Inferior parietal cortex (tissue), 1 donor: ENCODE results near the gene SNTG2.
"Not testable (repeated sequence)": the region's sequence is repeated elsewhere in the genome, so short reads cannot be mapped to it uniquely, and the experiment has no call there.

Experiments
- DNase-seq: peaks from one replicate; pipeline ENCODE4 v3.0.0-alpha.2; 2016; ENCODE audit errors: extremely low spot score

SNTG2 gene

DNA sequence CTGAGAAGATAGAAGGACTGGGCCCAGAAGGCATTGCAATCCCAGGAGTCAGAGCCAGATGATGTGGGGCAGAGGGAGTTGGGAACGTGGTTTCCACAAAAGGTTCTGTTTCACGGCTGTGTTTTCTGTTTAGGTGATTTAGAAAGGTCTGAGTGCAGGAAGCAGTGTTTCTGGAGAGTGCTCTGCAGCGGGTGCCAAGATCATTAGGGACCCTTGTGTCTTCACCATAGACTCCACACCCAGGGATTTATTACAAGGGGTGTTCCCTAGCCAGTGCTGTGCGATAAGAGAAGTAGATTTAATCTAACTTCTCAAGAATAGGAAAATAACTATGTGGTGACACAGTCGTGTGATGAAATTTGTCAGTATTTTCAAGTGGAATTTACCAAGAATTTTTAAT lies 241.5 kb downstream of the SNTG2 start:
- DNase-seq: no peak

DNA sequence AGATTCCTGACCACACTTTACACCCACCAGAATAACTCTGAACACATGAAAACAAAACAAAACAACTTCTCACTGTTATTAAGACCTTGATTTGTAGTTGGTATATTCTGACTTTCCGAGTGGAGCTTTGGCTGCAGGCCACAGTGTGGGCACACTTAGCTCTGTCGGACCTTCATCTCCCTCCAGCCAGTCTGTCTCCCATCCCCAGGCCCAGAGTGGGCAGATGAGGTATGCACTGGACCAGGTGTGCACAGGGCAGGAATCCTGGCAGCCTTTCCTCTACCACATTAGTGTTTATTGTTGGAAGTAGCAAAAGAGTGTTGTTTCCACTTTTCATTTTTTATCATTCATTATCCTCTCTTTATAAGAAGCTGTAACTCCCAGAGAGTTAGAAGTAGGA lies 243.2 kb downstream of the SNTG2 start:
- no peak for DNase-seq

DNA sequence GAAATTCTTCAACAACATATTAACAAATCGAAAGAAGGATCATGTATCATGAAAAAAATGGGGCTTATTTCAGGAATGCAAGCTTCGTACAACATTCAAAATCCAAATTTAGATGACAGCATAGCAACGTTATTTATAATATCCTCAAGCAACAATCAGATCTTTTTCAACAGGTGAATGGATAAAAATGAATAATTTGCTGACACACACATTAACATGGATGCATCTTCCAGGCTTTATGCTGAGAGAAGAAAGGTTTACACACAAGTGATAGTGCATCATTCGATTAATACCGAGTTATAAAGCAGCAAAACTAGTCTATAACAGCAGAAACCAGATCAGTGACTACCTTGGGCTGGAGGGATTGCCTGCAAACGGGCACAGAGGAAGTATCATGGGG lies 253.1 kb downstream of the SNTG2 start:
- DNase-seq: no peak

DNA sequence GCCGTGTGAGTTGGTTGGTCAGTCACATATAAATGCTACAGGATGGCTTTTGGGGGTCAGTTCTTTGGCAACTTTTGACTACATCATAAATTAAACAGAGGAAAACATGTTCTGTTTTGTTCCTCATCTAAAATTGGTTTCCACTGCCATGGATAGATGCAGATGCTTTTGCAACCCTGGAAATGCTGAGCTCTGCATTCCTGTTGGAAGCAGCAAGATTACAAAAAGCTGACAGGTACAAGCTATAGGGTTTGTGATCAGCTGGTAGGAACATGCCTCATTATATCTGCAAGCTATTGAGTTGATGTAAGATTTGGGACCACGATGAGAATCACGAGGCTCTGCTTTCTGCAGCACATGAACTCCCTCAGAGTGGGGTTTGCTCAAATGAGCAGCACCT lies 255.2 kb downstream of the SNTG2 start:
- no peak for DNase-seq

DNA sequence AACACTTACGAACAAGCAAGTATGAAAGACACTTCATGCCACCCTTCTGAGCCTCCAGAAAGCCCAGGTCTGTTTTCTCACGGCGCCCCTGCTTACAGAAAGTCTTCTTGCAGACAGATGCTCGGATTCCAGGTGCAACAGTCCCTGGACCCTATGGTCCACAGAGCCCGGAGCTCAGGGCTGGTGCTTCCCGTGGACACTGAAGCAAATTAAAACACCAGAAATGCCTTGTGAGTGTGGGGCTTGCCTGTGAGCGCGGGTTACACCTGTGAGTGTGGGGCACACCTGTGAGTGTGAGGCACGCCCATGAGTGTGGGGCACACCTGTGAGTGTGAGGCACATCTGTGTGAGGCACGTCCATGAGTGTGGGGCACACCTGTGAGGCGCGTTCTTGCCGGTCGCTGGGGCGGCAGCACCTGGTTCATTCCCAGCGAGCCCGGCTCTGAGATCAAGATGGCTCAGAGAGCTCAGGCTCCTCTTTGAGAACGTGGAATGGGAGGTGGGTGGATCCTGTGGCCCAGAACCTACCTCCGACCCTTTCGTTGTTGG lies 257.4 kb downstream of the SNTG2 start:
- no peak for DNase-seq

DNA sequence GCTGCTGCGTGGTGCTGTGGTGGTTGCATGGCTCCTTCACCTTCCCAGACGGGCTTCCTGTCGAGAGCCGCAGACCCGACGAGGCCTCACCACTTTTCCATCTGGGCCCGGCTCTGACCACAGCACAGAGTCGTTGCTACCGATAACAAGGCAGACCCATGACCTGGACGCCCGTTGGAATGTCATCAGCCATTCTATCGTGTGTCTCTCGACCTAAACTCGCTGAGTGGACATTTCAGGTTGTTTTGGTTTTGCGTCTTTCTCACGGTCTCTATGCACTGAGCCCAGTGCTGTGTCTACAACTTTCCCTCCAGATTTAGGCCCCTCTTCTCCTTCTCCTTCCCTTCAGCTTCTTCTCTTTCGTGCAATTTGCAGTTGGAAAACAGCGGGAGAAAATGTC lies 257.9 kb downstream of the SNTG2 start:
- DNase-seq: no peak

DNA sequence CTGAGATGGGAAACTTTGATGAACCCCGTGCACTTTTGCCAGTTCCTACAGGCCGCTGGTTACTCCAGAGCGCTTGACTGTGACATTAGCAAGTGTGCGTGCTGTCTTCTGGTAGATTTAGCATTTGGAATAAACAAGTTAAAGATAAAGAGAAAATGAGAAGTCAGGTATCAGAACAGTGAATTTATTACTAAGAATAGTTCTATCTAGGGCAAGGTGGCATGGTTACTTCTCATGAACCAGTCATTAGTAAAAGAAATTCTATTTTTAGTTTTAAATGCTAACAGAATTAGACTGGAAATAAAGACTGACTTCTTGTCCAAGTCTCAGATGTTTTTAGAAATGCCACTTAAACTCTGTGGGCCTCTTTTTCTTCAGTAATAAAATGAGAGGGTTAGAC lies 258.6 kb downstream of the SNTG2 start:
- no peak for DNase-seq

DNA sequence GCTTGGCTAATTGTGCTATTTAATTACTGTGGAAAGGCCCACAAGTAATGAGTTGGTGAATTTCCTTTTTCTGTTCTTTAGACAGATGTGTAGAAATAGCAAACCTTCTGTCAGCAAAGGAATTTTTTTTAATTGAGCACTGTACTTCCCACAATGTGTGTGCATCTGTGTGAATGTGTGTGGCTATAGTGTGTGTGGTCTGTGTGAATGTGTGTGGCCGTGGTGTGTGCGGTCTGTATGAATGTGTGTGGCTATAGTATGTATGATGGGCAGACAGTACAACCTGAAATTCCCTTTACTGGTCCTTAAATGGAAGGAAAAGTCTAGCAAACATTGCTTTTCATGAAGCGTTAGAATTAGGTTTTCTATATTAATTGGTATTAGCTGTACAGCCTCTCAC lies 259.1 kb downstream of the SNTG2 start:
- DNase-seq: no peak

DNA sequence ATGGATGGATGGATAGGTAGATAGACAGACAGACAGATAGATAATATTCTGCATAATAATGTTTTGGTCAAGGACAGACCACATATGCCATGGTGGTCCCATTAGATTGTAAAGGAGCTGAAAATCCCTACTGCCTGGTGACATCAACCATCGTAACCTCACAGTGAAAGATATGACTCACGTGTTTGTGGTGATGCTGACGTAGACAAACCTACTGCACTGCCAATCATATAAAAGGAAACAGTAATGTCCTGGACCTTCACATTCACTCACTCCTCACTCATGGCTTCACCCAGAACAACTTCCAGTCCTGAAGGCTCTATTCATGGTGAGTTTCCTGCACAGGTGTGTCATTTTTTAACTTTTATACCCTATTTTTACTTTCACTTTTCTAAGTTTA lies 259.7 kb downstream of the SNTG2 start:
- no peak for DNase-seq

DNA sequence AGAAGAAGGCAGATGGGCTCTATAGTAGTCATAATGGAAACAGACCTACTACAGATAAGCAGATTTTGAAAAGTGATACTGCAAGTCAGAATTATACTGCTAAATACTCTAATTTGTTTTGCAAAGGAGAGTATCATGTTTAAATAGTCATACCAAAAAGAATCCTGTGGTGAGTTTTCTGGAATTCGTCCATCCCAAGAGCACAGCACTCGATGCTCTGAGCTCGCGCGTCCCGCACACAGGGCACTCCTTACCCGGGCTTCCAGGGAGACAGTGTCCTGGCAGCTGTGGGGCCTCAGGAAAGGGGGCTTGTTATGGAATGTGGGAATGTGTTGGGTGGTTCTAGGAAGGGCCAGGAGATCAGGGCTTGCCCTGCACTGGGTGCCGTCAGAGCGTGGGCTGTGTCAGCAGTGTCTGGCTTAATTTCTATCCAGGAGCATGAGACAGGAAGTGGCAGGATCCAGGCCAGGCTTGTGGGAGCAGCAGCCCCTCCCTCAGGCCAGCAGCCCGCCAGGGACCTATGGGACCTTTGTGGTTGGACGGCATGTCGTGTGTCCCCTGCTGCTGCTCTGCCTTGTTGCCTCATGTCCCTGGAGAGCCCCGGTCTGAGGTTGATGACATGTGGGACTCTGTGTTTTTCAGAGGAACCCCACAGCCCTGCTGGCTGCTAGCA lies 269.4 kb downstream of the SNTG2 start:
- DNase-seq: no peak

DNA sequence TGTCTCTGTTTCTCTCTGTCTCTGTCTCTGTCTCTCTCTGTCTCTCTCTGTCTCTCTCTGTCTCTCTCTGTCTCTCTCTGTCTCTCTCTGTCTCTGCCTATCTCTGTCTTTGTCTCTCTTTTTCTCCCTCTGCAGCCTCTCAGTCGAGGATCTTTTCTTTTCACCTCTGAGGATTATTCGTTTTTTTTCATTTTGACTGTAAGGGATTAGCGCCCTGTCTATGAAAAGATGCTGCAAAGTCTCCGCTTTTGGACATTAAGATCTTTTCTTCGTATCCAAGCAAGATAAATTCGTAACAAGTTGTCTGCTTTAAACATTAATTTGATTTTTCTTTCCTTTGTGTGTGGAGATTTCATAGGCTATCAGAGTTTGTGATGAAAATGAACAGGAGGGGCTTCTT lies 271.4 kb downstream of the SNTG2 start:
- no peak for DNase-seq

DNA sequence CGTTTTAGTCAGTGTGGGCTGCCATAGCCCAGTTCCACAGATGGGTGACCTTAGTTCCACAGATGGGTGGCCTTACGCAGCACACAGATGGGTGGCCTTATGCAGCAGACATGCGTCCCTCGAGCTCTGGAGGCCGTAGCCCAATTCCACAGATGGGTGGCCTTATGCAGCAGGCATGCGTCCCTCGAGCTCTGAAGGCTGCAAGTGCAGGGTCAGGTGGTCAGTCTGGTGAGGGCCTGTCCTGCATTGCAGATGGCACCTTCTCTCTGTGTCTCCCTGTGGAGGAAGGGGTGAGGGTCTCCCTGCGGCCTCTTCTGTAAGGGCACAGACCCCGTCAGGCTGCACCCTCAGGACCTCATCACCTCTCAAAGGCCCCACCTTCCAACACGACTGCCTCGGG lies 273.1 kb downstream of the SNTG2 start:
- DNase-seq: no peak

DNA sequence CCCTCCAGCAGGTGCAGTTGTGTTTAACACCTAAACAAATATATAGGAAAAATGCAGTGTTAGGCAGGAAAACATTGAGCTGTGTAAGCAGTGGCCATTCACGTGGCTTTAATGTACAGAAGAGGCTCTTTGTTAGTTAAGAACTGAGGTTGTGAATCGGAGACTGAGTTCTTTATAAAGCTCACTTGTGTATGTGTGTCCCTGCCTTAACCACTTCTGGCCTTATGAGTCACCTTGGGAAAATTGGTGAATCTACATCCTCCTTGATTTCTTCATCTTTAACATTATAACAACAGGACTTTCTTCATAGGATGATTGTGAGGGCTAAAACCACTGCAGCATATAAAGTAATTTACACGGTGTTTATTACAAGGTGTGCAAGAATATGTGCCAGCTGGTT lies 274.3 kb downstream of the SNTG2 start:
- DNase-seq: no peak

DNA sequence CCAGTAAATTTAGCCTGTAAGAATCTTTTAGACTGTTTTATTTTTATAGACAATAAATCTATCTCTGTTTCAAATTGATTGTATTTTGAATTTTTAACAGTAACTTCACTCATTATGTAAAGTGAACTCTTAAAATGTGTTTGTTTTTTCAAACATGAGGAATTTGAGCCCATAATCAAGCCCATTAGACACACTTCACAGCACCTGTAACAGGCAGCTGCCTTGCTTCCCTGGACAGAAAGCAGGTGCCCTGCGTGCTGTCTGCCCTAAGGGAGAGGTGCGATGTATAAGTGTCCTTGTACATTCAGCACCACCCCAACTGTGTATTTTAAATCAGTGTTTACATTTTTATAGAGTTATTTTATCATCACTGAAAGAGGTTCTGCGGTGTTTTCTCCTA lies 276.1 kb downstream of the SNTG2 start:
- no peak for DNase-seq

DNA sequence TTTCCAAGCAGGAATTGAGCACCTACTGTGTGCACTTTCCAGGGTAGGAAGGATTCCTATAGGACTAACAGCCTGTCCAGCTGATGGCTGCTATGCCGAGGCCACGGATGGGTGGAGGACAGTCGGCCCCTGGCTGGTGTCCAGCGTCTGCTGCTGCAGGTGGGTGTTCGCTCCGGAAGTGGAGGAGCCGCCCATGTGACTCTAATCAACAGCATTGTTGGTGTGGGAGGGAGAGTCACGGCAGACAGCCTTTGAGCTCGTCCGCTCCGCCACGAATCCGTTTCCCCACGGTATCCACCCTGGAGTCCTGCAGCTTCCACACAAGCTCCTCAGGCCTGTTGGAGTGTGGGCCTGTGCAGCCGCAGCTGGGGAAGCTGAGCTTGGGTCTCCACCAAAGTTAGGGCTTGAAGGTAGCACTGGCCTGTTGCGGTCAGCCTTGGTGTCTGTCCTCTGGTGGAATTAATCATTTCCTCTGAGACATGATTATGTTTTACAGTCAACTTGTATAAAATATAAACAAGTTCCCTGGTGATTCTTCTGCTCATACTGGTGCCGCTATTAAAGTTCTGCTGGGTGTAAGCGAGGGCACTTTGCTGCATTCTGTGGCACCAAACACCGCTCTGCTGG lies 276.7 kb downstream of the SNTG2 start:
- DNase-seq: no peak

DNA sequence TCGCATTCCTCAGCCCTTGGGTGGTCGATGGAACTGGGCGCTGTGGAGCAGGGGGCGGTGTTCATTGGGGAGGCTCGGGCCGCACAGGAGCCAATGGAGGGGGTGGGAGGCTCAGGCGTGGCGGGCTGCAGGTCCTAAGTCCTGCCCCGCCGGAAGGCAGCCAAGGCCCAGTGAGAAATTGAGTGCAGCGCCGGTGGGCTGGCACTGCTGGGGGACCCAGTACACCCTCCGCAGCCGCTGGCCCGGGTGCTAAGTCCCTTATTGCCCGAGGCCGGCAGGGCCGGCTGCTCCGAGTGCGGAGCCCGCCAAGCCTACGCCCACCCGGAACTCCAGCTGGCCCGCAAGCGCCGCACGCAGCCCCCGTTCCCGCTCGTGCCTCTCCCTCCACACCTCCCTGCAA lies 278.9 kb downstream of the SNTG2 start:
- not testable (repeated sequence) for DNase-seq

DNA sequence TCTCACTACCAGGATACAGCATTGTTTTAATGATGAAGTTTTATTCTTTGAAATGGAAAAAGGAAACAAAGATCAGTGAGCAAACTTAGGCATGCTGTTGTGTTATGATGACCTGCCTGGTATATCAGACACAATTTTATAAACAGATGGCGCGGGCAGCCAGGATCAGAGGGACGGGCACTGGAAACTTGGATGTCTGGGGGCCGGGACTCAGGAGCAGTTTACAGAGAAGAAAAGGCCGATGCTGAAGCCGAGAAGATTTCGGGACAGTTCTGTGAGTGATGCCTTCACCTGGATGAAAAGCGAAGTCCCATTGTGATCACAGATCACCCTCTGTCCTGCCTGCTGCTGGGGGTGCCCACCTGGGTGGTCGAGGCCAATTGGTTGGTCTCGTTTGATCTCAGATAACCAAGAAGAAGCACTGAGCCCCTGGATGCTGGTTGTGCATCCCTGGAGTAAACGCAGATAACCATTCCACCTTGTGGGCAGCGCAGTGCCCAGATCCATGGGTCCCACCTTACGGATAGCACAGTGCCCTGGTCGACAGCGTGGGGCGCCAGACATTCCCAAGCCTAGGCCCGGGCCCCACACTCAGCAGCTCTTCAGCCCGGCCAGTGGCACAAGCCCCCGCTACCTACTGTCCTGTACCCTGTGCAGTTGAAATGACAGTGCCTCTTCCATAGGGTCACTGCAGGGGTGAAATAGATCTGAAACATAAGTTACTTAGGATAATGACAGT lies 279.7 kb downstream of the SNTG2 start:
- no peak for DNase-seq

DNA sequence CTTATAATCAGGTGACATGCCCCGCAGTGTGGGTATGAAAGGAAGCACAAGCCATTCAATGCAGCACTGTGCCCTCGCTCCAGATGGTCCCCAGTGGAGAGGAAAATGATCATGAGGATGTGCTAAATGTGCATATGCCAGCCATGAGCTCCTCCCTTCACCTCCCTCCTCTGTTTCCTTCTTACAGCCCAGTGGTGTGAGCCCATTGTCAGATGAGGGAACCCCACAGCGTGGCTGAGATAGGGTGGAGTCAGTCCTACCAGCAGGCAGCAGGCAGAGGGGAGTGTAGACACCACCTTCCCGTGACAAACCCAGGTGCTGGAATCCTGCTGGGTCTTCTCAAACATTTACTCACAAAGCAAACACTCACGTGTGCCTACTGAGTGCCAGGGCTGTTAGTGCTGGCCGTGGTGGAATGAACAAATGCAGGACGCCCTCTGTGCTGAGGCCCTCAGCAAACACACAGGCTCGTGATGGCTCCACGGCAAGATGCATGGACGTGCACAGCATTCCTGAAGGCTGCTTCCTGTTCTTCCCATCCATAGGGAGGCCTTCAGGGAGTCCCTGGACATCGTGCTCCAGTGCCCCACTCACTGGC lies 280.9 kb downstream of the SNTG2 start:
- no peak for DNase-seq

DNA sequence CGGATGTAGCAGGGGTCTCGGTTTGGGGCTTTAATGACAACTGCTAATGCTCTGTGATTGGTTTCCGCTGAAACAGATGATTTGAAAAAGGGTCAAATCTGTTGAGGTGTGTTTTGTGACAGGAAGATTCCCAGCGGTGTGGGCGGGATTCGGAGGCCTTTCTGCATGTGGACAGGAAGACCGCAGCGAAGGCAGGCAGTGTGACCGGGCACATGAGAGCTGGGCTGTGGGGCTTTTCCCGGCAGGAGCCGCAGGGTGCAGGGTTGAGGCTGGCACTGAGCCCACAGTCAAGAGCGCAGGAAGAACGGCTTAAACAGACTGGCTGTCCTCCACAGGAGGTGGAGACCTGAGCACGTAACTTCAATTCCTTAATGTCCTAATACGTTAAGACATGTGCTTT lies 282.6 kb downstream of the SNTG2 start:
- no peak for DNase-seq

DNA sequence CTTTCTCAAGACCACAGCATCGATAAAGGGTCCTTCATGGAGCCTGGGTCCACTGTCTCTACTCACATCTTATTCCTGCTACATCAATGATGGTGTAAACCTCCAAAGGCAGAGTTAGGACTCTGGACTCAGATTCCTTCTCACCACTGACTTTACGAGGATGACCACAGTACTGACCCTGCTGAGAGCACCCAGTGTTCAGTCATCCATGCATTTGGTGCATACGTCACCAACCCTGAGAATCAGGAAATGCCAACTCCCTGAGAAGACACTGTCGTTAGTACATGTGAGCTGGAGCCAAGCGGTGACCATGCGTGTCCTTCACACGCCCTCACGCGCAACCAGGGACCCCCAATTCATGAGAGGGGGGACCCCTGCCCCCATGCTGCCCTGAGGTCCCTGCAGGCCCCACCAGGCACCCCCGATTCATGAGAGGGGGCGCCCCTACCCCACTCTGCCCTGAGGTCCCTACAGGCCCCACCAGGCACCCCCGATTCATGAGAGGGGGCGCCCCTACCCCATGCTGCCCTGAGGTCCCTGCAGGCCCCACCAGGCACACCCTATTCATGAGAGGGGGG lies 284.2 kb downstream of the SNTG2 start:
- no peak for DNase-seq

DNA sequence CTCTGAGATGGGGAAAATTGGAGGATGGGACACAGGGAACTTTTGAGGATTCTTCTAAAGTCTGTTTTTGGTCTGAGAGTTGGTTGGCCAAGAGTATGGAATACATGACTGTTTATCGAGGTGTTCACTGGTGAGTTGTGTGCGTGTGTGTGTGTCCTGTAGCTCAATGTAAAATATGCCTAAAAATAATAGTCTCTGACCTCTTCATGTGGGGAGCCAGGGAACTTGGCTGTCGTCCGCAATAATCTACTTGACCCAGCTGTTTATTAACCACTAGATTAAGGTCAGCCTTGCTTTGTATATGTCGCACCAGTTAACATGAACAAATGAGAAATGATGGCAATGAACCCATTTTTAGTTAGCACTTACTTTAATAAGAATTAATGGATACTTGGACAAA lies 285.2 kb downstream of the SNTG2 start:
- no peak for DNase-seq

DNA sequence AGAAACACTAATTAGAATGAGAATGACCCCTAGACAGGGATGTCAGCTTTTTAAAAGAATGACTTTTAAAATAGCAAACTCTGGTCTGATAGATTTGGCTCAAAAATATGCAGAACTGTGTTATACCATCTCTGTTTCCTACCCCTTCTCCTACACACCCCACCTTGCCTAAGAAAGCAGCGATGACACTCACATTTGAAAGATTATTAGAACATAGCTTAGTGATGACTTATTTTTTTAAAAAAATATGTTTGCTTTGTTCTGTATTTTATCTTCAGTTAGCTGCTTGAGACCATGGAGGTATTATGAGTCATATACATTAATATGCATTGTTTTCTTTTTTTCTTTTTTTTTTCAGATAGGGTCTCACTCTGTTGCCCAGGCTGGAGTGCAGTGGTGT lies 286.0 kb downstream of the SNTG2 start:
- no peak for DNase-seq
